ENCODE measurements around the gene TMCC3. TPM values are rescaled to one million over a fixed set of nuclear protein-coding genes. Genes with fewer than 3 reads are reported as not detected.

The TMCC3 gene
- total and polyA plus RNA-seq, 2 donors from 2014 or later: 6.7 to 14.7 TPM

- intact Hi-C loops (cut with DNase I): no loop called here
- no peak for TF ChIP-seq CTCF (IDR thresholded peaks at IDR 0.05; ENCODE audit: borderline replicate concordance, extremely low read depth, insufficient read depth)
- no peaks in the 10 kb centered on the region for H3K27me3 ChIP-seq (ENCODE audit: control insufficient read depth, insufficient read depth, low read length)
- H3K9me3 ChIP-seq (ENCODE audit: control insufficient read depth in 2 of 3, insufficient read depth in 1 of 3, low read length in 3 of 3): no peaks in the 10 kb centered on the region
- H3K4me3 ChIP-seq (ENCODE audit: low read length in 3 of 3): no peak overlapping the region
- FAIRE-seq (no peak), DNase-seq (no peak)
- no peak overlapping the region for H3K27ac ChIP-seq (ENCODE audit: low read depth in 2 of 2, low read length in 2 of 2)
- no peak overlapping the region for H3K9ac ChIP-seq (ENCODE audit: low read length in 3 of 3)
- H3K36me3 ChIP-seq (ENCODE audit: control insufficient read depth in 2 of 3, insufficient read depth in 3 of 3, low read length in 3 of 3): no peaks in the 10 kb centered on the region
- H3K4me1 ChIP-seq (ENCODE audit: control insufficient read depth in 2 of 3, insufficient read depth in 2 of 3, low read depth in 1 of 3, low read length in 3 of 3): no peaks in the 10 kb centered on the region
These were observed 112.0 kb downstream of the TMCC3 start for GRCh38 chr12:94538318-94538717.

- Histone ChIP-seq H3K4me1 (ENCODE audit: control insufficient read depth in 2 of 3, insufficient read depth in 2 of 3, low read depth in 1 of 3, low read length in 3 of 3) (peaks cover 0 to 3% (median 0%) of the 10 kb centered on the region in 3 donors), H3K27ac (ENCODE audit: low read depth in 2 of 2, low read length in 2 of 2) (no peak overlapping the region), H3K9me3 (ENCODE audit: control insufficient read depth in 2 of 3, insufficient read depth in 1 of 3, low read length in 3 of 3) (no peaks in the 10 kb centered on the region), H3K9ac (ENCODE audit: low read length in 3 of 3) (no peak overlapping the region), H3K27me3 (ENCODE audit: control insufficient read depth, insufficient read depth, low read length) (no peaks in the 10 kb centered on the region), H3K36me3 (ENCODE audit: control insufficient read depth in 2 of 3, insufficient read depth in 3 of 3, low read length in 3 of 3) (no peaks in the 10 kb centered on the region), H3K4me3 (ENCODE audit: low read length in 3 of 3) (no peak overlapping the region)
- DNase-seq (no peak), FAIRE-seq (no peak)
- TF ChIP-seq CTCF (IDR thresholded peaks at IDR 0.05; ENCODE audit: borderline replicate concordance, extremely low read depth, insufficient read depth): no peak
- intact Hi-C loops (cut with DNase I): no loop called here
These were observed 114.1 kb downstream of the TMCC3 start for GRCh38 chr12:94536040-94536965.

DNA sequence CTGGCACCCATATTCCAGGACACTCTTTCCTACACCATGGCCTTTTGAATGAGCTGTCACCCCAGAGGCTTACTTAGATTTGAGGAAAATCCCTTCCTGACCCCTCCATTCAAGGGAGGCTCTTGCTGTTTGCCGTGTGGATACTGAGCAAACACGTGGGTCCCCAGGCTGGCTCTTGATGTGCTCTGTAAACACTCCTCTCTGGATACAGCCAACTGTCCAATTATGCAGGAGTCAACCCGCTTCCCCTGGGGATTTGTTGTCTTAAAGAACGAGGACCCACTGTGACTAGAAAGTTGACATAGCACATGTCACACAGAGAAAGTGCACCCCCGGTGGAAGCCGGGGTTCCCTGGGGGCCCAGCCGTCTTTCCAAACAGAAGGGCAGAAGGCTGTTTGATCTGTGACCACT lies 114.8 kb downstream of the TMCC3 start:
- intact Hi-C loops (cut with DNase I): no loop called here
- no peak for FAIRE-seq
- H3K9me3 ChIP-seq (ENCODE audit: control insufficient read depth in 2 of 3, insufficient read depth in 1 of 3, low read length in 3 of 3): no peaks in the 10 kb centered on the region
- DNase-seq: peak in 1 of 5 donors; percentile 11
- H3K9ac ChIP-seq (ENCODE audit: low read length in 3 of 3): no peak overlapping the region
- H3K4me3 ChIP-seq (ENCODE audit: low read length in 3 of 3): no peak overlapping the region
- no peak for TF ChIP-seq CTCF (IDR thresholded peaks at IDR 0.05; ENCODE audit: borderline replicate concordance, extremely low read depth, insufficient read depth)
- H3K4me1 ChIP-seq (ENCODE audit: control insufficient read depth in 2 of 3, insufficient read depth in 2 of 3, low read depth in 1 of 3, low read length in 3 of 3): peaks cover 0 to 3% (median 0%) of the 10 kb centered on the region in 3 donors
- no peak overlapping the region for H3K27ac ChIP-seq (ENCODE audit: low read depth in 2 of 2, low read length in 2 of 2)
- H3K36me3 ChIP-seq (ENCODE audit: control insufficient read depth in 2 of 3, insufficient read depth in 3 of 3, low read length in 3 of 3): no peaks in the 10 kb centered on the region
- no peaks in the 10 kb centered on the region for H3K27me3 ChIP-seq (ENCODE audit: control insufficient read depth, insufficient read depth, low read length)
